T47D (cell line): ENCODE data around the gene STIL.

ENCODE experiments used
- DNase-seq, 2 experiments: peaks; one replicate each; pipeline versions ENCODE4 v3.0.0 to v3.0.0-alpha.2; 2011 to 2012; ENCODE audit warnings: low read depth in 1 of 2, low spot score in 1 of 2
- JUND ChIP-seq: IDR thresholded peaks from 2 replicates; pipeline ENCODE4 v1.6.1; 2012; ENCODE audit warnings: low read depth
- in situ Hi-C: cut with HindIII; loops from 2 replicates; pipeline ENCODE4 v1.10.0; 2016; ENCODE audit warnings: low sequenced_read_pairs, low pct_unique_long_range_greater_than_20kb

The STIL gene

DNA sequence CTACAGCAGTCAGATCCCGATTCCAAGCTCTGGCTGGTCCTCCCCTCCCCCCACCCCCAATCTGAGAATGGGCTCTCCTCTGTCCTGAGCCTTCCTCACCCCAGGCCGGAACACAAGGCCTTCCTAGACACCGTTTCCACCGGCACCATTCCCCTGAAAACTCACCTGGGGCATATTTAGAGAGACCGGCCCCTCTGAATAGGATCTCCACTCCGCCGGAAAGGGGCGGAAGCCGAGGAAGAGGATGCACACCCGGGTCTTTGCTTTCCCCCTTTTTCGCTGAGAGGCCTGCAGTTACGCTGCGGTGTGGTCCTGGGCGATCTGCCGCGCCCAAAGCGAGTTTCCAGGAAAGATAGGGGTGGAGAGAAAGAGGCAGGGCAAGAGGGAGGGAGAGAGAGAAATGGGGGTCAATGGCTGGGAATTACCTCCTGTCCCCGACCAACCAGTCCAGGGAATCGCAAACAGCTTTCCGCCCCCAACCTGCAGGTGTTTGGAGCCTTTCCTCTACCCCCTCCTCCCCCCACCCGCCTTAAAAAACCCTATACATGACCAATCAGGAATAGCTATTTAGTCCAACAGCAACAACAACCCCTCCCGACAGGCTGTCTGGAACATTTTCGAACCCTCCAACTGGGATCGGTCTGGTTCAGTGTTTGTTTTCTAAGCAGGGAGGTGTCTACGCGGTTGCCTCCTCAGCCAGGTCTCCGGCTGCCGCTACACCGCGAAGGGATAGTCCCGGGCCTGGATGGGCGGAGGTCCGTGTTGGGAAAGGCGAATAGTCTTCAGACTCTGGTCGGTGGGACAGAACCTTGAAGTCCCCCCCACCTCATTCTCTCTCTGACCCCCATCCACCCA, 84.7 kb downstream of the STIL start:
- no peak for DNase-seq
- in situ Hi-C loops, result no loop called here
- no peak for TF ChIP-seq JUND

DNA sequence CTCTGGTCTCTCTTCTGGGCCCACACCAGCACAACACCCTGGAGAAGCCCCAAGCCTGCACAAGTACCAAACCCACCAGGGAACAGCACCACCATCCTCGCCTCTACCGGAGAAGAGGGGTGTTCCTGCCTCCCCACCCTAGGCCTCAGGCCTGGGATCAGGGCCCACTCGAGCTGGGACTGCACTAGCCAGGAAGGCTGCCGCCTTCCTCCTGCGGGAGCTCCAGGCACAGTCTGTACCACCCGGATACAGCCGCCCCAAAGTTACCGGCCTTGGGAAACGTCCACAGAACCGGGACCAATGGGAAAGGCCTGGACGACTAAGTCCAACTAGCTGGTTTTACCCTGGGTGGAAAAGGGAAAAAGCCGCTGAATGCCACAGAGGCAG, 85.3 kb downstream of the STIL start:
- no peak for TF ChIP-seq JUND
- DNase-seq, result no peak
- in situ Hi-C loops, result no loop called here

DNA sequence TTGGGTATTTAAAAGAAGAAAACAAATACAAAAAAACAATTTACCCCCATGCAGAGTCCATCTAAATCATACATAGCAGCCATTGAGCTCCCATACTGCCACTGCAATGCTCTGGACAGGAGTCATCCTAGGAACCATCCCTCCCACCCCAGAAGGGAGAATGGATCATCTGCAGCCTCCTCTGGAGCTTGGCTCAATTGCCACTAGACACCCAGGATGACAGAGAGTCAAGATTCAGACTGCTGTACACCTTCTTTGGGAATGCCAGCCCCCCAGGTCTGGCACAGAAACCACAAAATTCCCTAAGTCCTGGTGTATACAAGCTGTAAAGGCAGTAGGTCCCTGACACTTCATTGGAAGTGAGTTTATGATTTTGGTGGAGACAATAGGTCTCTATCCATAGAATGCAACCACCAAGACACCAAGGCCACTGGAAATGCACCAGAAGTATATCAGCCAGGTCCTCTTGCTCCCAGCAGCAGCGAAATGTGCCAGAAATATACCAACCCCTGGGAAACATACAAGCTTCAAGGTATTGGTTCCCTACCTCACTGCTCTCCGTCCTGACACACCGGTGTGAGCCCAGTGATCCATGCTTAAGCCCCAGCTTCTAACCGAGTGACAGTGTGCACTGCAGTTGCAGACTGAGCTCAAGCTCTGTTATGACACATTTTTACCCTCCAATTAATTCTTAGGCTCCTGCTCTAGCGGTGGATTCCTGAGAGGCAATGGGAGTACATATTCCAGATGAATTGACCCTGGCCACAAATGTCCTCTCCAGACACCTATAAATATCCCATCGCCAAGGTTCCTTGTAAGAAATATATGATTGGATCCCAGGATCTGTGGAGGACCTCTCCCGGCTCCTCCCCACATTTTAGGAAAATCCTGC, 86.4 kb downstream of the STIL start:
- no peak for TF ChIP-seq JUND
- no peak for DNase-seq
- in situ Hi-C loops, result no loop called here

DNA sequence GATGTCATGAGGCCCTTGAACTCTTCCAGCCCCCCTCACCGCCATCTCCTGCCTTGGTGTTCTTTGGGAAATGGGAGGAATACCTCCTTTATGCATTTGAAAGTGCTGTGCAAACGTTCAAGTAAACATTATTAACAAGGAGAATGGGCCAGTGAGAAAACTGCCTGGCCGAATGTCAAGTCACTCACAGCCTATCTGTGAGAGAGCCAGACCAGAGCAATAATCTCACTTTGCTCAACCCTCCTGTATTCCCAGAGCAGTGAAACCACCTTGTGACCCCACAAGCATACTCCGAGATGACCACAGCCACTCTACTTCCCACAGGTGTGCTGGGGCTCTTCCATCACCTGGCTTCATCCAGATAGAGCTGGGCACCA, 87.1 kb downstream of the STIL start:
- in situ Hi-C loops, result no loop called here
- DNase-seq, result no peak
- TF ChIP-seq JUND, result no peak

DNA sequence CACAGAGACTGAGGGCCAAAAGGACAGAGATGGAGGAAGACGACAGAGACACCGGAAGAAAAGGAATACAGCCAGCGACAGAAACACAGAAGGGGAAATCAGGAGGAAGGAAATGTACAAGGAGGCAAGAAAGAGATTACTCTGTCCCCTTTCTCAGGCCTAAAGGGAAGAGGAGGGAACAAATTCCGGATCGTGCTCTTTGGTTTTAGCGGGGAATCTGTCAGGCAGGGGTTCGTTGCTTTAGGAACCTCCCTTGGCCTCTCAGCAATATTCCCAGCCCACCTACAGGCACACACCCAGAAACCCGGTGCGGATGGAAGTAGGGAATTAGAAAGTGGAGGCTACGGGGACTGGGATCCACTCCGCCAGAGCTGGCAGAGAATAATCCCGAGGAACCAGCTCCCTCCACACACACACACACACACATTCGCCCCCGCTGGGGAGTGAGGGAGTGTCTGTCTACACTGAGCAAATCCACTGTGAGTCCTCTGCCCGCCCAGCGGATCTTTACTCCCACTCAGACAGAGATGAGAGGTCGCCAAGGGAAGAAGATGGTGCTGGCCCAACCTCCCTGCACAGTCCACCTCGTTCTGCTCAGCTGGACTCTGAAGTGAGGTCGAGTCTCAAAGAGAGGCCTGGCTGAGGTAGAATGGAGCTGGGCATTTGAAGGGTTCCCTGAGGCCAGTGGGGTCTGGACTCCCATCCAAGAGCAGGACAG, 87.7 kb downstream of the STIL start:
- no peak for DNase-seq
- in situ Hi-C loops, result no loop called here
- TF ChIP-seq JUND, result no peak

DNA sequence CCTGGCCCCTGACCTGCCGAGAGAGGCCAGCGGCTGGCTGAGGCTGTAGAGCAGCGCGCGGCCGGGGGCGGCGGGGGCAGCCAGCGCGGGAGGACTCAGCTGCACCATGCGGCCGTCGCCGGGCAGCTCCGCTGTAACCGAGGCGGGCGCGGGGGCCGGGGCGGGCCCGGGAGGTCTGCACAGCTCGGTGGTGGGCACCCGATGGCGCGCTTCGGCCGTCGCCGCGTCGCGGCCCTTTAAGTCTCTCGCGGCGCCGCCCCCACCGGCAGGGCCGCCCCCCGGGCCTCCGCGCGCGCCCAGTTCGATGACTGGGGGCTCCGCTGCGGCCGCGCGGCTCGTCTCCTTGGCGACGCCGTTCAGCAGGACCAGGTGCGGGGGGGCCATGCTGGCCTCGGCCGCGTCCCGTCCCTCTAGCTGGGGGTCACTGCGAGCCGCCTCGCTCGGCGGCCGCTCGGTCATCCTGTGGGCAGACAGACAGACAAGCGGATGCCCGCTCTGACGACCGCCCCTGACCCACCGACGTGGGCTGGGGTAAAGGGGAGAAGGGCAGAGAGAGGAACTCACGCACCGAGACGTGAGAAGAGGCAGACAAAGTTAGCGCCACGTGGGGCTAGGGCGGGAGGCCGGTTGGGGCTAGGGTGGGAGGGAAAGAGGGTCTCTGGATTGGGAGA, 88.4 kb downstream of the STIL start:
- no peak for DNase-seq

DNA sequence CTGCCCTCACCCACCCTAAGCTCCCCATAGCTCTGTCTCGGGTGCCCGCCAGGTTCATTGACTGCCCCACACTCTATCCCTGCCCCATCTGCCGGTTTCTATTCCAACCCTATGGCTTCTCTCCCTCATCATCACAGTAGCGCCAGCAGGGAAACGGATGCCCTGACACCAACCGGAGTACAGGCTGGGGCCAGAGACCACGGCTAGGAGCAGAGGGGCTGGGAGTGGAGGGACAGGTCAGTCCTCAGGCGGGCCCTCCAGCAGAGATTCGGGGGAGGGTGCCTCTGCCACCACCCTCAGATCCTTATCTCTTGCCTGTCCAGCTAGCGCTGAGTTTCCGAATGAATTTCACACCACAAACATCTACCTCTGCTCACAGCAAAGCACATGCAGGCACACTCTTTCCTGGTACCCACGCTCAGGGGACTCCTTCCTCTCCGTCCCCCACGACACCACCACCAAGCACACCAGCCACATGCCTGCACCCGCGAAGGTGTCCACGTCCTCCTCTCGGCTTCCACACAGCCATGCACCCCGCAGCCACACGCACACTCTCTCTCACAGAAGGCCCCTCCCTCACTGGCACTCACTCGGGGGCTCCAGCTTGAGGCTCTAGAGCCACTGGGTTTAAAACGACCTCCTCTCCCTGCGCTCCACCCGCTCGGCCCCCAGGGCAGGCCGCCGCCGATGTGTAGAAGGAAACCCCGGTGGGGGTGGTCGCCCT, 89.1 kb downstream of the STIL start:
- no peak for TF ChIP-seq JUND
- no peak for DNase-seq
- in situ Hi-C loops, result no loop called here

More for the DNA sequence above, 88.4 kb downstream of the STIL start:
- no peak for TF ChIP-seq JUND
- in situ Hi-C loops, result no loop called here

DNA sequence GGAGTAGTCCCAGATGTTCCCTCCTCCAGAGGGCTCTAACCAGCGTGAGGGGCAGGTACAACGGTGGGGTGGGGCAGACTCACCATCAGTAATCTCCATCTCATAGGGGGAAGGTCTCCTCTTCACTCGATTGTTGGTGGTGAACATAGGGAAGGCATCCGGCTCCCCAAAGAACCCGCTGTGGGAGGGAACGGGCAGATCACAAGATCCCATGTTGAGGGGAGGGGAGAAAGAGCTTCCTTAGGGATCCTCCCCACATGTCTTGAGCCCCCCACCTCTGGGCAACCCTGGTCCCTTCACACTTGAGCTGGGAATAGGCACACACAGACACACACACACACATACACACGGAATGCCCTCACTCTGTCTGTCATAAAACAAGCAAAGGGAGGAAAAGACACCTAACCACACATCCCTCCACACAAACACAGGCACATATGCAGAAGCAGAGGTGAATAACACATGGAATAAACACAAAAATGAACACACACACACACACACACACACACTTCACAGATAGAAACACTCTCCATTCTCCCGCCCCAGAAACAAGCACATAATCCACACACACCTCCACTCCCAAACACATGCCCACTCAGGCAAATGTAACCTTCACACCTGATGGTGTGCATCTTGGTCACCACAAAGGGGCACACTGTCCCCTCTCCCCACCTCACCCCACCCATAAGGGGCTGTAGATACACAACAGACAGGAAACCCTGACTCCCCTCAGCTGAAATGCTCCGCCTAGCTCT, 89.8 kb downstream of the STIL start:
- in situ Hi-C loops, result no loop called here
- no peak for DNase-seq
- TF ChIP-seq JUND, result no peak

DNA sequence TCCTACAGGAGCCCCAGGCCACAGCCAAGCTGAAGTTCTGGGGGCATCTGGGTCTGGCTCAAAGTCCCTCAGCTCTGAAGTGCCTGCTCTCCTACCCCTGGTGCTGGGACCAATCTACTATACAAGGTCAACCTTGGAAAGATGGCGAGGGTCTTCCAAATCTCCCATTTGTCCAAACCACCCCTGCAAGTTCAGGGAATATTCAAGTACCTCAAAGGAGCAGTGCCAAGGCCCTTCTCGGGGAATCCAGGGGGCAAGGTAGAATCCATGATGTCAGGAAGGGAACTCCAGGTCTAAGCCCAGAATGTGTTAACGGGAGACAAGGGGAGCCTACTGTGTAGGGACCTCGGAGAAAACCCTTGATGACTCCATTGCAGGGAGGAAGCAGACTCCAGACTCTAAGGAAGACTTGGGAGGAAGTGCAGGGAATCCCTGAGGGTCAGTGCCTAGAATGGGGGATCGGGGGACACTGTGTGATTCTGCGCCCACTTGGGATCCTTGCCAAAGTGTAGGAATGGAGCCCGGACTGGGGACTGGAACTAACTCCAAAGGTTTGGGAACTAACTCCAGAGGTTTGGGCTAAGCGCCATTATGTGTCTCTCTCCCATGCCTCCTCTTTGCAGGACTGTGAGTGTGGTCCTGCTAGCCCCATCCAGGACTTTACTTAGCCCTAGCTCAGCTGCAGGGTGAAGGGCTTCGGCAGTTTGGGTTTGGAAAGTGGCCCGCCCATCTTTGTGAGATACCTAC, 90.6 kb downstream of the STIL start:
- in situ Hi-C loops, result no loop called here
- DNase-seq, result no peak
- no peak for TF ChIP-seq JUND

DNA sequence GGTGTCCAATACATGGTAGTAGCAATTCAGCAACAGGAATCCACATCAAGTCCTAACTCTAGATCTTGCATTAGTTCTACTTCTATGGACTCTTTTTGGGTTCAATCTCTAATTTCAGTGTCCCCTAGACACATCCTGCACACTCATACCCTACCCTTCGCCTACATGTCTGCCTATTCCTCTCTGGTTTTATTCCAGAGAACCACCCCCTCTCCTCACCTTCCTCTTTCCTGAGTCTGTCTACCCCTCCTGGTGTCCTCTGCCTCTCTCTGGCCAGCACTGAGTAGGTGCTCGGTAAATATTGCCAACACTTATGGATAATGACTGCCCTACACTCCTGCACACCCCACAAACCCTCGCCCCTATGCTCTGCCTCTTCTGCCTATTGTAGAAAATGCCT, 91.5 kb downstream of the STIL start:
- TF ChIP-seq JUND, result no peak
- in situ Hi-C loops, result no loop called here
- DNase-seq, result no peak
